Esophagus muscularis mucosa (tissue), 4 donors: Measurements from ENCODE around the gene DCAF11. TPM values are rescaled to one million over a fixed set of nuclear protein-coding genes. Genes with fewer than 3 reads are reported as not detected.

Source experiments
- DNase-seq: peaks from one replicate; pipeline ENCODE4 v3.0.0-alpha.2; 2017; ENCODE audit errors: extremely low spot score
- H3K27ac ChIP-seq, 4 donors: fragments of 200-600 bp; sonication (generic); replicated peaks in 1 of 4; 1 replicate in 3 of 4; 2 replicates in 1 of 4; pipeline ENCODE4 v1.5.1; 2016 to 2019; ENCODE audit warnings: mild to moderate bottlenecking in 1 of 4
- H3K27me3 ChIP-seq, 4 donors: fragments of 200-600 bp; sonication (generic); one replicate each; pipeline versions ENCODE4 v1.5.1 to v1.6.0; 2016 to 2019
- H3K36me3 ChIP-seq, 4 donors: fragments of 200-600 bp; sonication (generic); one replicate each; pipeline ENCODE4 v1.5.1; 2016 to 2019
- H3K4me1 ChIP-seq, 4 donors: fragments of 200-600 bp; sonication (generic); one replicate each; pipeline ENCODE4 v1.5.1; 2016 to 2019
- H3K4me3 ChIP-seq, 4 donors: fragments of 200-600 bp; sonication (generic); 1 replicate in 2 of 4; 2 replicates in 2 of 4; pipeline ENCODE4 v1.5.1; 2016 to 2019; ENCODE audit warnings: mild to moderate bottlenecking in 4 of 4, moderate library complexity in 1 of 4
- H3K9me3 ChIP-seq, 4 donors: fragments of 200-600 bp; sonication (generic); 1 replicate in 3 of 4; 2 replicates in 1 of 4; pipeline ENCODE4 v1.5.1; 2016 to 2019
- CTCF ChIP-seq, 3 experiments: fragments of 200-600 bp in 2 of 3; fragments of 450-650 bp in 1 of 3; sonication (generic) in 2 of 3; IDR thresholded peaks; one replicate each; pipeline ENCODE4 v1.5.1; 2017 to 2019; ENCODE audit warnings: antibody characterized with exemption in 3 of 3, mild to moderate bottlenecking in 2 of 3, moderate library complexity in 1 of 3
- EP300 ChIP-seq: sonication (generic); formaldehyde crosslinking; IDR thresholded peaks from one replicate; pipeline ENCODE4 v1.6.1; 2017; ENCODE audit warnings: antibody characterized with exemption
- POLR2A ChIP-seq: fragments of 450-650 bp; IDR thresholded peaks from one replicate; pipeline ENCODE4 v1.6.1; 2017; ENCODE audit warnings: antibody characterized with exemption, moderate library complexity, mild to moderate bottlenecking, low read depth
- POLR2AphosphoS5 ChIP-seq, 2 donors: sonication (generic); formaldehyde crosslinking; IDR thresholded peaks; one replicate each; pipeline ENCODE4 v1.6.1; 2017; ENCODE audit warnings: antibody characterized with exemption in 2 of 2
- WGBS: methylation state at CpG from one replicate; pipeline ENCODE4 v1.1.5; 2018; 5-methylcytosine and 5-hydroxymethylcytosine counted together
- intact Hi-C: fragments of 100-400 bp; cut with DNase I; formaldehyde crosslinking; loops from one replicate; pipeline ENCODE4 v1.15.1; 2023
- total RNA-seq, 4 donors: library from RNA; depleted of rRNA; stranded (reverse); fragments of >200 nt; gene quantifications; one replicate each; pipeline versions ENCODE4 v1.1.0 to v1.2.1, GENCODE V29; 2016

Gene DCAF11
- total RNA-seq: 10 to 100 TPM; 56.0 to 74.9 (median 66.8) TPM

GRCh38 chr14:24114532-24115421 is at the start of gene DCAF11, which contains the start of gene NRL:
DCAF11 (plus strand) TSS chr14:24114777; CDS start chr14:24115595, 818 bp downstream.
NRL (minus strand) TSS chr14:24114949; CDS start chr14:24082848, 32,101 bp downstream.
- intact Hi-C loops: loop anchor here (1.0 kb wide), 1 partner anchor 22 kb away; the partner anchor contains the start of gene PSME1
- TF ChIP-seq CTCF (IDR thresholded peaks at IDR 0.05): peak in 1 of 3 experiments; percentile 9
- TF ChIP-seq POLR2AphosphoS5 (IDR thresholded peaks at IDR 0.05): peak; percentile 78 to 91
- TF ChIP-seq EP300: peak; percentile 75
- peak; percentile 29 for TF ChIP-seq POLR2A
- WGBS: under 1% methylated on average over 45 of the region's 65 CpGs

GRCh38 chr14:24064856-24065255 is 49.7 kb upstream of the DCAF11 start:
- intact Hi-C loops: no loop called here
- 91% methylated on average over 6 of the region's 15 CpGs for WGBS

More at GRCh38 chr14:24114532-24115421, at the start of gene DCAF11, which contains the start of gene NRL:
- peak; percentile 100 for DNase-seq
- peaks cover 19 to 32% (median 29%) of the 10 kb centered on the region in 4 donors for H3K36me3 ChIP-seq
- no peaks in the 10 kb centered on the region for H3K27me3 ChIP-seq
- H3K4me1 ChIP-seq: peaks cover 20 to 23% (median 22%) of the 10 kb centered on the region in 4 donors
- H3K9me3 ChIP-seq: no peaks in the 10 kb centered on the region
- peak within 1 kb of the TSS; percentile 93 to 98 (median 97) for H3K27ac ChIP-seq
- peak within 1 kb of the TSS; percentile 63 to 96 (median 67) for H3K4me3 ChIP-seq

GRCh38 chr14:24065408-24065807 is 49.2 kb upstream of the DCAF11 start:
- Histone ChIP-seq H3K4me1 (no peaks in the 10 kb centered on the region), H3K27me3 (no peaks in the 10 kb centered on the region), H3K9me3 (no peaks in the 10 kb centered on the region), H3K36me3 (no peaks in the 10 kb centered on the region), H3K27ac (no peak overlapping the region), H3K4me3 (no peak overlapping the region)
- intact Hi-C loops: no loop called here
- DNase-seq: no peak
- 75% methylated on average over 8 of the region's 8 CpGs for WGBS
- TF ChIP-seq CTCF (IDR thresholded peaks at IDR 0.05): no peak
- no peak for TF ChIP-seq POLR2AphosphoS5 (IDR thresholded peaks at IDR 0.05)
- TF ChIP-seq POLR2A: no peak
- no peak for TF ChIP-seq EP300

More at GRCh38 chr14:24064856-24065255, 49.7 kb upstream of the DCAF11 start:
- Histone ChIP-seq H3K27ac (no peak overlapping the region), H3K9me3 (no peaks in the 10 kb centered on the region), H3K36me3 (no peaks in the 10 kb centered on the region), H3K27me3 (no peaks in the 10 kb centered on the region), H3K4me3 (no peak overlapping the region), H3K4me1 (no peaks in the 10 kb centered on the region)
- TF ChIP-seq EP300: no peak
- no peak for TF ChIP-seq POLR2AphosphoS5 (IDR thresholded peaks at IDR 0.05)
- TF ChIP-seq POLR2A: no peak
- TF ChIP-seq CTCF (IDR thresholded peaks at IDR 0.05): no peak
- DNase-seq: no peak

GRCh38 chr14:24066496-24067132 is 48.0 kb upstream of the DCAF11 start:
- H3K4me3 ChIP-seq: no peak overlapping the region
- H3K36me3 ChIP-seq: no peaks in the 10 kb centered on the region
- DNase-seq: no peak
- TF ChIP-seq POLR2AphosphoS5 (IDR thresholded peaks at IDR 0.05) (no peak), POLR2A (no peak), EP300 (no peak), CTCF (IDR thresholded peaks at IDR 0.05) (no peak)
- intact Hi-C loops: no loop called here
- no peaks in the 10 kb centered on the region for H3K9me3 ChIP-seq
- H3K4me1 ChIP-seq: peaks cover 0 to 7% (median 5%) of the 10 kb centered on the region in 4 donors
- peaks cover 0 to 5% (median 0%) of the 10 kb centered on the region in 4 donors for H3K27me3 ChIP-seq
- H3K27ac ChIP-seq: no peak overlapping the region
- WGBS: 95% methylated on average over 7 of the region's 8 CpGs
